Keratinocyte (primary cell): ENCODE measurements around the gene METTL27.

Experiments used
- CTCF ChIP-seq, 3 experiments: IDR thresholded peaks in 1 of 3; conservative IDR thresholded peaks in 1 of 3; optimal IDR thresholded peaks in 1 of 3; 2 replicates in 2 of 3; 3 replicates in 1 of 3; pipeline versions ENCODE3 to v1.5.1; 2011; ENCODE audit warnings: low read length in 3 of 3, mild to moderate bottlenecking in 3 of 3, moderate library complexity in 2 of 3, control low read depth in 1 of 3, inconsistent platforms in 1 of 3; ENCODE audit not compliant: insufficient read depth in 2 of 3; ENCODE audit errors: extremely low read depth in 1 of 3
- EZH2 ChIP-seq: IDR thresholded peaks from one replicate; pipeline ENCODE4 v1.6.1; 2012; ENCODE audit warnings: inconsistent platforms, mild to moderate bottlenecking, low read length, moderate library complexity

- TF ChIP-seq EZH2 (no peak), CTCF (optimal IDR thresholded peaks at IDR 0.05 in 1 of 3, IDR thresholded peaks at IDR 0.05 in 1 of 3, conservative IDR thresholded peaks at IDR 0.05 in 1 of 3; ENCODE audit: extremely low read depth in 1 of 3, insufficient read depth in 2 of 3, low read length in 3 of 3) (no peak)
Observed at GRCh38 chr7:73885433-73885974, 43.2 kb upstream of the METTL27 start.
